IMR-90 (cell line): Measurements from ENCODE around the gene AHCYL2.

Experiments
- CEBPB ChIP-seq: IDR thresholded peaks from 2 replicates; pipeline ENCODE4 v1.6.1; 2012; ENCODE audit warnings: low read depth, low read length, improper control_type of control experiment
- CTCF ChIP-seq: conservative IDR thresholded peaks from 2 replicates; pipeline ENCODE4 v1.5.1; 2012; ENCODE audit warnings: mild to moderate bottlenecking, low read depth, low read length, improper control_type of control experiment
- ELK1 ChIP-seq: fragments of 150-350 bp; IDR thresholded peaks from 2 replicates; pipeline ENCODE4 v1.6.1; 2016; ENCODE audit warnings: low read depth, mild to moderate bottlenecking, low read length, moderate library complexity, borderline replicate concordance
- POLR2A ChIP-seq: IDR thresholded peaks from 2 replicates; pipeline ENCODE4 v1.6.1; 2012; ENCODE audit warnings: mild to moderate bottlenecking, low read depth, low read length
- RAD21 ChIP-seq: IDR thresholded peaks from 2 replicates; pipeline ENCODE4 v1.6.1; 2012; ENCODE audit warnings: low read length, improper control_type of control experiment
- RCOR1 ChIP-seq: IDR thresholded peaks from 2 replicates; pipeline ENCODE4 v1.6.1; 2012; ENCODE audit warnings: mild to moderate bottlenecking, low read length, improper control_type of control experiment; ENCODE audit not compliant: insufficient replicate concordance
- RFX5 ChIP-seq: IDR thresholded peaks from 2 replicates; pipeline ENCODE4 v1.8.0; 2012; ENCODE audit warnings: low read depth, mild to moderate bottlenecking, low read length, moderate library complexity
- USF2 ChIP-seq: fragments of 150-350 bp; IDR thresholded peaks from 2 replicates; pipeline ENCODE4 v1.6.1; 2017; ENCODE audit warnings: mild to moderate bottlenecking, antibody characterized with exemption, low read length, low read depth

- TF ChIP-seq CTCF: no peak
- no peak for TF ChIP-seq POLR2A
- no peak for TF ChIP-seq RFX5
- no peak for TF ChIP-seq RAD21
- TF ChIP-seq RCOR1: no peak
- no peak for TF ChIP-seq CEBPB
- TF ChIP-seq USF2: no peak
- no peak for TF ChIP-seq ELK1
These were observed 45.2 kb downstream of the AHCYL2 start for GRCh38 chr7:129270077-129270476.
